K562 (cell line): Measurements from ENCODE around the gene FAM161B. TPM values are rescaled to one million over a fixed set of nuclear protein-coding genes. Genes with fewer than 3 reads are reported as not detected.

ENCODE experiments used
- ATAC-seq: fragments of 200-7000 bp; cut with Tn5 transposase; 3 replicates; pipeline ENCODE4 v1.9.1; 2020; ENCODE audit warnings: moderate library complexity
- BruUV-seq: library from RNA; stranded (reverse); fragments of 400-500 nt; replicated peaks from 2 replicates; lab custom pipeline; 2021; lab: Mats Ljungman, UMichigan
- CTCF ChIA-PET: fragments of 300-600 bp; formaldehyde crosslinking; extraction: SDS; loops from one replicate; lab custom pipeline; 2021; ENCODE audit warnings: low intra/inter-chr PET ratio; lab: Yijun Ruan, JAX
- POLR2A ChIA-PET: fragments of 300-600, 350-650 bp; sonication (Branson Sonifier 250); formaldehyde crosslinking; extraction: SDS; loops from one replicate; lab custom pipeline; 2021; ENCODE audit warnings: antibody characterized with exemption, inconsistent platforms; lab: Yijun Ruan, JAX
- DNase-seq, 4 experiments: peaks; one replicate each; pipeline versions ENCODE4 v3.0.0 to v3.0.0-alpha.2; 2011 to 2018; ENCODE audit warnings: low spot score in 3 of 4, mixed read lengths in 3 of 4; ENCODE audit errors: extremely low read depth in 1 of 4
- FAIRE-seq: peaks from 2 replicates; lab custom pipeline; 2011; peaks lifted over from hg19 to GRCh38; lab: Jason Lieb, UNC
- H2AFZ ChIP-seq: 2 replicates; pipeline ENCODE4 v1.6.0; 2011; ENCODE audit warnings: low read depth, low read length, control low read depth, inconsistent platforms
- H3K27ac ChIP-seq: fragments of 200-600 bp; 3 replicates; pipeline ENCODE4 v1.8.0; 2011; ENCODE audit warnings: low read depth, mild to moderate bottlenecking, control low read depth, inconsistent platforms, low read length, moderate library complexity, mixed read lengths; ENCODE audit errors: extremely low read depth
- H3K27me3 ChIP-seq, 2 experiments: fragments of 300-600 bp in 1 of 2; 2 replicates in 1 of 2; 3 replicates in 1 of 2; pipeline versions ENCODE4 v1.6.0 to v1.8.0; 2011; ENCODE audit warnings: inconsistent platforms in 2 of 2, low read length in 2 of 2, mild to moderate bottlenecking in 1 of 2, mixed read lengths in 1 of 2, moderate library complexity in 1 of 2; ENCODE audit not compliant: control insufficient read depth in 2 of 2, insufficient read depth in 2 of 2
- H3K36me3 ChIP-seq: fragments of 300-600 bp; 3 replicates; pipeline ENCODE4 v1.8.0; 2011; ENCODE audit warnings: mild to moderate bottlenecking, low read length, inconsistent platforms; ENCODE audit not compliant: control insufficient read depth, insufficient read depth
- H3K4me1 ChIP-seq, 2 experiments: fragments of 200-600 bp in 1 of 2; replicated peaks in 1 of 2; 2 replicates in 1 of 2; 3 replicates in 1 of 2; pipeline versions ENCODE4 v1.5.1 to v1.8.0; 2011; ENCODE audit warnings: inconsistent platforms in 2 of 2, low read length in 2 of 2, mild to moderate bottlenecking in 1 of 2, mixed read lengths in 1 of 2, moderate library complexity in 1 of 2; ENCODE audit not compliant: control insufficient read depth in 2 of 2, insufficient read depth in 2 of 2
- H3K4me2 ChIP-seq: 2 replicates; pipeline ENCODE4 v1.6.1; 2011; ENCODE audit warnings: low read length, control low read depth, inconsistent platforms, mixed read lengths; ENCODE audit not compliant: insufficient read depth
- H3K4me3 ChIP-seq: fragments of 200-600 bp; sonication (generic), shearing (Covaris generic); 2 replicates; pipeline ENCODE4 v1.5.1; 2016; ENCODE audit warnings: control low read depth, inconsistent platforms
- H3K79me2 ChIP-seq: fragments of 200-600 bp; 3 replicates; pipeline ENCODE4 v1.8.0; 2011; ENCODE audit warnings: low read length, inconsistent platforms; ENCODE audit not compliant: control insufficient read depth, insufficient read depth
- H3K9ac ChIP-seq, 2 experiments: 2 replicates each; pipeline versions ENCODE4 v1.6.0 to v1.6.1; 2011; ENCODE audit warnings: low read depth in 2 of 2, low read length in 2 of 2, control low read depth in 1 of 2, inconsistent platforms in 1 of 2, mild to moderate bottlenecking in 1 of 2, mixed read lengths in 1 of 2; ENCODE audit not compliant: insufficient read depth in 1 of 2
- H3K9me1 ChIP-seq: one replicate; pipeline ENCODE4 v1.6.0; 2011; ENCODE audit warnings: inconsistent platforms, mild to moderate bottlenecking, low read length, moderate library complexity; ENCODE audit not compliant: control insufficient read depth, insufficient read depth
- H3K9me3 ChIP-seq: replicated peaks from 2 replicates; pipeline ENCODE4 v1.5.1; 2011; ENCODE audit warnings: low read depth, low read length, inconsistent platforms; ENCODE audit not compliant: control insufficient read depth, insufficient read depth
- H4K20me1 ChIP-seq: replicated peaks from 2 replicates; pipeline ENCODE4 v1.6.1; 2011; ENCODE audit warnings: low read length, inconsistent platforms, mixed read lengths; ENCODE audit not compliant: control insufficient read depth, insufficient read depth
- BHLHE40 ChIP-seq: IDR thresholded peaks from 2 replicates; pipeline ENCODE4 v1.6.1; 2011; ENCODE audit warnings: low read length, improper control_type of control experiment
- ETV6 ChIP-seq, 3 experiments: fragments of 150-350 bp in 1 of 3; sonication (generic) in 1 of 3; formaldehyde crosslinking in 1 of 3; IDR thresholded peaks; 2 replicates each; pipeline versions ENCODE4 v1.6.1 to v1.8.0; 2014 to 2022; ENCODE audit warnings: borderline replicate concordance in 2 of 3, low read depth in 2 of 3, antibody characterized with exemption in 1 of 3, low read length in 1 of 3, mild to moderate bottlenecking in 1 of 3, missing genetic modification reagents in 1 of 3
- FOXA1 ChIP-seq: fragments of 450-650 bp; IDR thresholded peaks from 2 replicates; pipeline ENCODE4 v1.6.1; 2016; ENCODE audit warnings: mild to moderate bottlenecking, borderline replicate concordance
- HNRNPLL ChIP-seq: fragments of 200-400 bp; formaldehyde crosslinking; IDR thresholded peaks from 2 replicates; pipeline ENCODE4 v1.6.1; 2017; ENCODE audit warnings: low read length, low read depth, mild to moderate bottlenecking; ENCODE audit not compliant: poor library complexity, severe bottlenecking
- POLR2A ChIP-seq: fragments of 450-650 bp; conservative IDR thresholded peaks from 2 replicates; pipeline ENCODE4 v1.6.1; 2016
- POLR3G ChIP-seq: IDR thresholded peaks from 2 replicates; pipeline ENCODE4 v1.6.1; 2011; ENCODE audit not compliant: insufficient read length, insufficient replicate concordance; ENCODE audit errors: extremely low read depth
- RBM34 ChIP-seq: fragments of 200-400 bp; formaldehyde crosslinking; IDR thresholded peaks from 2 replicates; pipeline ENCODE4 v1.6.1; 2018; ENCODE audit warnings: low read length, borderline replicate concordance; ENCODE audit not compliant: insufficient read depth
- RFX5 ChIP-seq: IDR thresholded peaks from 2 replicates; pipeline ENCODE4 v1.6.1; 2011; ENCODE audit warnings: low read depth, mild to moderate bottlenecking, improper control_type of control experiment, low read length
- SAFB ChIP-seq: fragments of 200-400 bp; formaldehyde crosslinking; IDR thresholded peaks from 2 replicates; pipeline ENCODE4 v1.6.1; 2017; ENCODE audit warnings: low read depth, low read length, borderline replicate concordance
- ZFP36 ChIP-seq: fragments of 150-350 bp; IDR thresholded peaks from 2 replicates; pipeline ENCODE4 v1.6.1; 2018; ENCODE audit warnings: low read length, low read depth; ENCODE audit not compliant: partially characterized antibody
- ZKSCAN3 ChIP-seq: fragments of 250-450 bp; sonication (Bioruptor Pico); IDR thresholded peaks from 2 replicates; pipeline ENCODE4 v1.4.0; 2020
- ZNF384 ChIP-seq: IDR thresholded peaks from 2 replicates; pipeline ENCODE4 v1.6.1; 2012; ENCODE audit warnings: low read depth, low read length, improper control_type of control experiment
- ZNF696 ChIP-seq: fragments of 250-450 bp; sonication (Bioruptor Pico); conservative IDR thresholded peaks from 2 replicates; pipeline ENCODE4 v1.4.0; 2020; ENCODE audit warnings: mild to moderate bottlenecking, moderate library complexity
- WGBS: fragments of 100-300 bp; shearing (Covaris generic); methylation state at CpG from one replicate; pipeline ENCODE4 v1.1.6; 2016; ENCODE audit warnings: low coverage, mixed read lengths; ENCODE audit not compliant: insufficient coverage; ENCODE audit errors: missing lambda C conversion rate; 5-methylcytosine and 5-hydroxymethylcytosine counted together
- in situ Hi-C: fragments of 300-500 bp; cut with MboI; formaldehyde crosslinking; loops from 4 replicates; pipeline ENCODE4 v1.15.0; 2018; ENCODE audit warnings: inconsistent platforms, mixed read lengths
- intact Hi-C: fragments of 100-400 bp; cut with micrococcal nuclease; formaldehyde crosslinking; loops from 2 replicates; pipeline ENCODE4 v1.14.2; 2022
- polyA plus RNA-seq, 8 experiments: library from polyadenylated mRNA; depleted of rRNA in 4 of 8; stranded (reverse) in 5 of 8; unstranded in 3 of 8; fragments of >200 nt; fragmentation: Nextera tagmentation in 2 of 8; fragmentation: Illumina TruSeq in 1 of 8; extraction: Ambion mirVana in 2 of 8; extraction: Trizol in 1 of 8; gene quantifications; 2 replicates each; pipeline versions ENCODE4 v1.2.1 to v1.2.3, GENCODE V29; 2011 to 2014; ENCODE audit warnings: inconsistent platforms in 1 of 8, missing spikeins in 1 of 8
- total RNA-seq, 7 experiments: library from RNA; depleted of rRNA in 6 of 7; stranded (reverse); fragments of >200 nt in 6 of 7; fragmentation: Illumina TruSeq in 2 of 7; extraction: Trizol in 2 of 7; gene quantifications; 2 replicates each; pipeline versions ENCODE4 v1.2.1 to v1.2.3, GENCODE V29; 2011 to 2021; ENCODE audit warnings: low replicate concordance in 1 of 7

FAM161B gene
- total and polyA plus RNA-seq, 9 of the 15 experiments (the other 6 are each of a cell fraction or from before 2014, with no cell fraction given): 0.15 to 1.3 (median 0.84) TPM

- 75% methylated on average over 4 of the region's 4 CpGs for WGBS
- no peaks in the 10 kb centered on the region for H3K9me1 ChIP-seq
- DNase-seq (no peak), ATAC-seq (no peak), FAIRE-seq (no peak)
- H3K79me2 ChIP-seq: no peaks in the 10 kb centered on the region
- no peaks in the 10 kb centered on the region for H3K27me3 ChIP-seq
- ChIA-PET CTCF (no interaction called here), POLR2A (interaction anchor here (0.6 kb wide), 1 partner anchor 359 kb away, joined by 4 read pairs; no protein-coding TSS in a partner anchor)
- H3K27ac ChIP-seq: no peak overlapping the region
- in situ Hi-C loops: no loop called here
- H3K4me3 ChIP-seq: no peak overlapping the region
- no peak overlapping the region for H2AFZ ChIP-seq
- intact Hi-C loops: no loop called here
- TF ChIP-seq ZNF384 (no peak), RFX5 (no peak), ZKSCAN3 (CRISPR knock-in tag) (no peak), SAFB (no peak), RBM34 (no peak), ZNF696 (CRISPR knock-in tag) (no peak), POLR2A (no peak), ZFP36 (no peak), BHLHE40 (no peak), HNRNPLL (no peak), FOXA1 (no peak), POLR3G (no peak), ETV6 (IDR thresholded peaks at IDR 0.05; ENCODE audit: borderline replicate concordance in 1 of 2, low read depth in 2 of 2, low read length in 1 of 2) (no peak), ETV6 (CRISPR knock-in tag; IDR thresholded peaks at IDR 0.05; ENCODE audit: borderline replicate concordance) (no peak)
- no TSS peak for BruUV-seq
- peaks cover 68% of the 10 kb centered on the region; the same call in 2 of the 3 replicates for H3K36me3 ChIP-seq
- H3K4me1 ChIP-seq: no peaks in the 10 kb centered on the region
- H3K9me3 ChIP-seq: no peaks in the 10 kb centered on the region
- no peak overlapping the region for H3K9ac ChIP-seq
- no peak overlapping the region for H3K4me2 ChIP-seq
- H4K20me1 ChIP-seq: no peaks in the 10 kb centered on the region
Observed at GRCh38 chr14:73965216-73965615, 15.3 kb upstream of the FAM161B start.
